BE2C (cell line): ENCODE measurements around the gene RPS6KC1.
"Not testable (repeated sequence)": the region's sequence is repeated elsewhere in the genome, so short reads cannot be mapped to it uniquely, and the experiment has no call there.

Experiments
- DNase-seq: peaks from one replicate; pipeline ENCODE4 v3.0.0-alpha.2; 2020
- H3K27me3 ChIP-seq: fragments of 250-450 bp; sonication (Bioruptor Pico); 2 replicates; pipeline ENCODE4 v1.5.1; 2020; ENCODE audit warnings: mild to moderate bottlenecking
- H3K36me3 ChIP-seq: fragments of 250-450 bp; sonication (Bioruptor Pico); 2 replicates; pipeline ENCODE4 v1.5.1; 2020; ENCODE audit warnings: mild to moderate bottlenecking
- H3K4me1 ChIP-seq: fragments of 250-450 bp; sonication (Bioruptor Pico); 2 replicates; pipeline ENCODE4 v1.5.1; 2020
- H3K4me3 ChIP-seq: 2 replicates; pipeline ENCODE4 v1.5.1; 2011; ENCODE audit warnings: low read depth, low read length
- H3K9me3 ChIP-seq: fragments of 250-450 bp; sonication (Bioruptor Pico); 2 replicates; pipeline ENCODE4 v1.5.1; 2020
- CTCF ChIP-seq: IDR thresholded peaks from 2 replicates; pipeline ENCODE4 v1.5.1; 2012; ENCODE audit warnings: mild to moderate bottlenecking, low read depth, low read length

Gene RPS6KC1

DNA sequence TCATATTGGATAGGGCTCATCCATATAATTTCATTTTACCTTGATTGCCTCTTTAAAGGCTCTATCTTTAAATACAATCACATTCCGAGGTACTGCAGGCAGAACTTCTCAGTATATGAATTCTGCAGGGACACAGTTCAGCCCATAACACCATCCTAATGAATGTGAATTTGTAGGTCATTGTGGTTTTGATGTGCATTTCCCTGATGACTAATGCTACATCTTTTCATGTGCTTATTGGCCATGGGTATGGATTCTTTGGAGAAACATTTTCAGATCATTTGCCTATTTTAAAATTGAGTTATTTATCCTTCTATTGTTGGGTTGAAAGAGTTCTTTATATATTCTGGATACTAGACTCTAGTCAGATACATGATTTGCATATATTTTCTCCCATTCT, 9.6 kb upstream of the RPS6KC1 start:
- Histone ChIP-seq H3K4me1 (no peaks in the 10 kb centered on the region), H3K9me3 (no peaks in the 10 kb centered on the region), H3K36me3 (no peaks in the 10 kb centered on the region), H3K27me3 (no peaks in the 10 kb centered on the region), H3K4me3 (no peak overlapping the region)
- TF ChIP-seq CTCF, result no peak
- DNase-seq, result no peak

DNA sequence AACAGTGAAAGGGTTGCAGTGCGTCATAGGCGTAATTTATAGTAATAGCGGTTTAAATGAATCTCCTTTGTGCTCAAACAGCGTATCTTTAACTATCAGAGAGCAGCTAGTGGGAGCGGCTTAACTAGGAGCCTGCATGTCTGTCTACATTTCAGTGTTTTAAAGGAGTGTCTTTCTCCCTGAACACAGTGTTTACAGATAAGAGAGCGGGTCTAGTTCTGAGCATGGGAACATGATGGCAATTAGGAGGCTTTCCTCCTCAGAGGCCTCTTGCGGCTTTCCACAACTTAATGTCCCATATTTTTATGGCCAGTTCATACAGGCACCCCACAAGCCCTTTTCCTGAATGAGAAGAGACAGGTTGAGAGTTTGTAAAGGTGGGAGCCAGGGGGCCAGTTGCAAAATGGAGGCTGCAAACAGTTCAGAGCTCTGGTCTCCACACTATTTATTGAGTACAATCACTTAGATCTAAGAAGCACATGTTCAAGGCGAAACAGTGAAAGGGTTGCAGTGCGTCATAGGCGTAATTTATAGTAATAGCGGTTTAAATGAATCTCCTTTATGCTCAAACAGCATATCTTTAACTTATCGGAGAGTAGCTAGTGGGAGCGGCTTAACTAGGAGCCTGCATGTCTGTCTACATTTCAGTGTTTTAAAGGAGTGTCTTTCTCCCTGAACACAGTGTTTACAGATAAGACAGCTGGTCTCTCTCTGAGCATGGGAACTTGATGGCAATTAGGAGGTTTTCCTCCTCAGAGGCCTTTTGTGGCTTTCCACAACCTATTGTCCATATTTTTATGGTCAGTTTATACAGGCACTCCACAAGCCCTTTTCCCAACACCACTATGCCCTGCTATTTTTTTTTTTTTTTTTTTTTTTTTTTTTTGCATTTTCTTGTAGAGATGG, 5.5 kb upstream of the RPS6KC1 start:
- H3K36me3 ChIP-seq, H3K9me3 ChIP-seq, H3K27me3 ChIP-seq, H3K4me3 ChIP-seq, H3K4me1 ChIP-seq, DNase-seq: not testable (repeated sequence)

- H3K36me3 ChIP-seq, result no peaks in the 10 kb centered on the region
- H3K27me3 ChIP-seq, result no peaks in the 10 kb centered on the region
- H3K4me3 ChIP-seq, result no peak overlapping the region
- TF ChIP-seq CTCF, result no peak
- H3K9me3 ChIP-seq, result no peaks in the 10 kb centered on the region
- H3K4me1 ChIP-seq, result peaks cover 5% of the 10 kb centered on the region
- DNase-seq, result no peak
Observed at GRCh38 chr1:213049232-213049631, 1.8 kb upstream of the RPS6KC1 start.

DNA sequence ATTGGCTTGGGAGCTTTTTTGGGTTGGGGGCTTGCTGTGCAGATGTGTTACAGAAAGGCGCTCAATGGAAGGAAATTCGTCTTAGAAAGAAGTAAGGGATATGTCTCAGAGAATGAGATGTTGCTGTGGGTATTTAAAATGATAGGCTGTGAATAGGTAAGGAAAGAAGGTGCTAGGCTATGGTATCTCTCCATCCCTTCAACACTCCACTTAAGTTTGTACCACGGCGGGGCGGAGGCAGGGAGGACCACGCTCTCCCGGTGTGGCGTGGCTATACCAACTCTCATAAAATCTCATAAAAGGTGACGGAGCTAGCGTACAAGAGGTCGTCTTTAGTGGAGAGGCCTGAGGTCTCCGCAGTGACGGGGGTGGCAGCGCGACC, 305 bp upstream of the RPS6KC1 start:
- Histone ChIP-seq H3K4me3 (peak overlapping the region; percentile 88), H3K36me3 (no peaks in the 10 kb centered on the region), H3K27me3 (no peaks in the 10 kb centered on the region), H3K9me3 (no peaks in the 10 kb centered on the region), H3K4me1 (peaks cover 5% of the 10 kb centered on the region)
- DNase-seq, result no peak
- TF ChIP-seq CTCF, result no peak

DNA sequence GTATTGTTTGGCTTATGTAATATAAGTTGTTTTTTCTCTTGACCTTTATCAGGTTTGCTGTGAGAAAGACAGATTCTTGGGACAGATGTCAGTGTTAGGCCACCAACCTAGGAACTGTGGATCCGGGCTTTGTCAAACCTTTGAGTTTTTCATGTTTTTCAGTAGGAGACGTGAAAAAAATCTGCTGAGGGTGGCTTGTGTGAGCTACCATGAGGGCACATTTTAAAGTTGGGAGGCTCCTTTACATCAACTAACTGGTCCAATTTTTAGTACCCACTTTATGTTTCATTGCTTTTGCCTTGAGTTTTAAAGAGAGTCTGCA, 801 bp downstream of the RPS6KC1 start:
- no peak for DNase-seq
- Histone ChIP-seq H3K27me3 (no peaks in the 10 kb centered on the region), H3K4me1 (peaks cover 8% of the 10 kb centered on the region), H3K36me3 (no peaks in the 10 kb centered on the region), H3K4me3 (peak overlapping the region; percentile 88), H3K9me3 (no peaks in the 10 kb centered on the region)
- TF ChIP-seq CTCF, result no peak

- no peaks in the 10 kb centered on the region for H3K27me3 ChIP-seq
Observed at GRCh38 chr1:213053455-213053854, 2.4 kb downstream of the RPS6KC1 start.

More at GRCh38 chr1:213053455-213053854, 2.4 kb downstream of the RPS6KC1 start:
- no peak for DNase-seq
- H3K36me3 ChIP-seq, result no peaks in the 10 kb centered on the region
- peaks cover 8% of the 10 kb centered on the region for H3K4me1 ChIP-seq
- no peaks in the 10 kb centered on the region for H3K9me3 ChIP-seq
- H3K4me3 ChIP-seq, result no peak overlapping the region
- TF ChIP-seq CTCF, result no peak
